ENCODE measurements around the gene ATRX. TPM values are rescaled to one million over a fixed set of nuclear protein-coding genes. Genes with fewer than 3 reads are reported as not detected.

Gene ATRX
- 62.9 and 97.2 TPM in 2 replicates for total RNA-seq

GRCh38 chrX:77785486-77786364, at the start of gene ATRX:
Gene ATRX, minus strand, starts transcription at chrX:77786216. Its CDS starts 215 bp downstream, at chrX:77786001.

Other genes starting within 250 kb of the ATRX start
- gene MAGT1, start 109.2 kb upstream of the ATRX start, total RNA-seq = 122 and 180 TPM in 2 replicates
- gene COX7B, start 113.3 kb upstream of the ATRX start, total RNA-seq = 432 and 451 TPM in 2 replicates
- gene ATP7A, start 124.5 kb upstream of the ATRX start, total RNA-seq = 13.2 and 17.8 TPM in 2 replicates
- not detected in 2 replicates for gene PGAM4, start 183.4 kb upstream of the ATRX start, total RNA-seq